Esophagus squamous epithelium (tissue), 4 donors: ENCODE results near the gene TUBA4B.

Source experiments
- CTCF ChIP-seq, 6 experiments: fragments of 450-650 bp in 4 of 6; fragments of 200-600 bp in 2 of 6; sonication (generic) in 2 of 6; IDR thresholded peaks; one replicate each; pipeline ENCODE4 v1.5.1; 2016 to 2019; ENCODE audit warnings: antibody characterized with exemption in 6 of 6, mild to moderate bottlenecking in 4 of 6, moderate library complexity in 4 of 6
- POLR2A ChIP-seq, 4 donors: fragments of 450-650 bp; IDR thresholded peaks; one replicate each; pipeline ENCODE4 v1.6.1; 2017; ENCODE audit warnings: antibody characterized with exemption in 4 of 4, mild to moderate bottlenecking in 4 of 4, moderate library complexity in 3 of 4

- no peak for TF ChIP-seq CTCF (IDR thresholded peaks at IDR 0.05)
- no peak for TF ChIP-seq POLR2A (IDR thresholded peaks at IDR 0.05)
These were observed 43.5 kb upstream of the TUBA4B start for GRCh38 chr2:219209236-219210195.
